Sigmoid colon (tissue), 4 donors: ENCODE data around the gene FAM117A.
A peak's percentile ranks its signal among the peaks of the same experiment; 100 is the strongest.

Experiments
- EP300 ChIP-seq, 4 donors: sonication (generic); formaldehyde crosslinking; IDR thresholded peaks; one replicate each; pipeline ENCODE4 v1.6.1; 2017; ENCODE audit warnings: antibody characterized with exemption in 4 of 4
- POLR2A ChIP-seq, 2 donors: fragments of 450-650 bp; IDR thresholded peaks; one replicate each; pipeline ENCODE4 v1.6.1; 2016; ENCODE audit warnings: antibody characterized with exemption in 2 of 2, mild to moderate bottlenecking in 2 of 2, moderate library complexity in 2 of 2
- POLR2AphosphoS5 ChIP-seq, 4 donors: sonication (generic); formaldehyde crosslinking; IDR thresholded peaks; one replicate each; pipeline ENCODE4 v1.6.1; 2017; ENCODE audit warnings: antibody characterized with exemption in 4 of 4
- TF ChIP-seq, protein P1 (sequence below), 4 experiments: fragments of 450-650 bp in 3 of 4; fragments of 200-600 bp in 1 of 4; IDR thresholded peaks; one replicate each; pipeline ENCODE4 v1.5.1; 2016 to 2019; ENCODE audit warnings: antibody characterized with exemption in 4 of 4, mild to moderate bottlenecking in 3 of 4, moderate library complexity in 2 of 4

DNA sequence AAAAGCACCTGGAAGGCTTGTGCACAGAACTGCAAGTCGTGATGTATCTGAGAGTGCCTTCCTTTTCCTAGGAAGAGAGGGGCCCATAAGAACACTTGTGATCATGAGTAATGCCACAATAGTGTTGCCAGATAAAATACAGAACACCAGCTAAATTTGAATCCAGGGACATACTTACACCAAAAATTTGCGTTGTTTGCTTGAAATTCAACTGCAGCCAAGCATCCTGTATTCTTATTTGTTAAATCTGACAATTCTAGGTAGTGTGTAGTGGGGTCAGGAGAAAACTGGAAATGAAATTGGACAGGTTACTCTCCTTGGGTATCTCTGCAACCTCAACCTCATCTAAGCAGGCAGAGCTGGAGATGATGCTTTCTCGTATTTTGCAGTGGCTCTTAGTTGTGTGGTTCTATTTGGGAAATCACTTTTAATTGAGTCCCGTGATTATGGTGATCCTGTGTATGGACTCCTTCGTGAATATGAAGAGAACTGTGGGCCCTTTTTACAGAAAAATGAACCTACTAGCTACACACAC, 68.2 kb downstream of the FAM117A start:
- no peak for TF ChIP-seq POLR2A (IDR thresholded peaks at IDR 0.05)
- TF ChIP-seq, protein P1, sequence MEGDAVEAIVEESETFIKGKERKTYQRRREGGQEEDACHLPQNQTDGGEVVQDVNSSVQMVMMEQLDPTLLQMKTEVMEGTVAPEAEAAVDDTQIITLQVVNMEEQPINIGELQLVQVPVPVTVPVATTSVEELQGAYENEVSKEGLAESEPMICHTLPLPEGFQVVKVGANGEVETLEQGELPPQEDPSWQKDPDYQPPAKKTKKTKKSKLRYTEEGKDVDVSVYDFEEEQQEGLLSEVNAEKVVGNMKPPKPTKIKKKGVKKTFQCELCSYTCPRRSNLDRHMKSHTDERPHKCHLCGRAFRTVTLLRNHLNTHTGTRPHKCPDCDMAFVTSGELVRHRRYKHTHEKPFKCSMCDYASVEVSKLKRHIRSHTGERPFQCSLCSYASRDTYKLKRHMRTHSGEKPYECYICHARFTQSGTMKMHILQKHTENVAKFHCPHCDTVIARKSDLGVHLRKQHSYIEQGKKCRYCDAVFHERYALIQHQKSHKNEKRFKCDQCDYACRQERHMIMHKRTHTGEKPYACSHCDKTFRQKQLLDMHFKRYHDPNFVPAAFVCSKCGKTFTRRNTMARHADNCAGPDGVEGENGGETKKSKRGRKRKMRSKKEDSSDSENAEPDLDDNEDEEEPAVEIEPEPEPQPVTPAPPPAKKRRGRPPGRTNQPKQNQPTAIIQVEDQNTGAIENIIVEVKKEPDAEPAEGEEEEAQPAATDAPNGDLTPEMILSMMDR (IDR thresholded peaks at IDR 0.05), result peak in 1 of 4 experiments; percentile 31
- TF ChIP-seq POLR2AphosphoS5 (IDR thresholded peaks at IDR 0.05), result no peak
- no peak for TF ChIP-seq EP300 (IDR thresholded peaks at IDR 0.05)
